Kidney epithelial cell (primary cell): ENCODE data around the gene ZYG11B. TPM values are rescaled to one million over a fixed set of nuclear protein-coding genes. Genes with fewer than 3 reads are reported as not detected.
"Not testable (repeated sequence)": the region's sequence is repeated elsewhere in the genome, so short reads cannot be mapped to it uniquely, and the experiment has no call there.

Experiments used
- DNase-seq: peaks from one replicate; pipeline ENCODE4 v3.0.0-alpha.2; 2010; ENCODE audit warnings: low read depth
- H3K27me3 ChIP-seq: 2 replicates; pipeline ENCODE4 v1.6.0; 2011; ENCODE audit warnings: low read length; ENCODE audit not compliant: control insufficient read depth, insufficient read depth
- H3K36me3 ChIP-seq: 2 replicates; pipeline ENCODE4 v1.5.1; 2011; ENCODE audit warnings: low read length; ENCODE audit not compliant: control insufficient read depth, insufficient read depth
- H3K4me3 ChIP-seq: 2 replicates; pipeline ENCODE4 v1.5.1; 2011; ENCODE audit warnings: low read depth, mild to moderate bottlenecking, control low read depth, low read length
- CTCF ChIP-seq: IDR thresholded peaks from 2 replicates; pipeline ENCODE4 v1.5.1; 2011; ENCODE audit warnings: mild to moderate bottlenecking, moderate library complexity, low read length, control low read depth, inconsistent platforms; ENCODE audit not compliant: insufficient read depth, poor library complexity, severe bottlenecking
- total RNA-seq: library from RNA; depleted of rRNA; stranded (reverse); fragments of >200 nt; gene quantifications from 2 replicates; pipeline ENCODE4 v1.2.3, GENCODE V29; 2015

Gene ZYG11B
- total RNA-seq, 1 donor from 2014 or later, result 25.2 TPM

DNA sequence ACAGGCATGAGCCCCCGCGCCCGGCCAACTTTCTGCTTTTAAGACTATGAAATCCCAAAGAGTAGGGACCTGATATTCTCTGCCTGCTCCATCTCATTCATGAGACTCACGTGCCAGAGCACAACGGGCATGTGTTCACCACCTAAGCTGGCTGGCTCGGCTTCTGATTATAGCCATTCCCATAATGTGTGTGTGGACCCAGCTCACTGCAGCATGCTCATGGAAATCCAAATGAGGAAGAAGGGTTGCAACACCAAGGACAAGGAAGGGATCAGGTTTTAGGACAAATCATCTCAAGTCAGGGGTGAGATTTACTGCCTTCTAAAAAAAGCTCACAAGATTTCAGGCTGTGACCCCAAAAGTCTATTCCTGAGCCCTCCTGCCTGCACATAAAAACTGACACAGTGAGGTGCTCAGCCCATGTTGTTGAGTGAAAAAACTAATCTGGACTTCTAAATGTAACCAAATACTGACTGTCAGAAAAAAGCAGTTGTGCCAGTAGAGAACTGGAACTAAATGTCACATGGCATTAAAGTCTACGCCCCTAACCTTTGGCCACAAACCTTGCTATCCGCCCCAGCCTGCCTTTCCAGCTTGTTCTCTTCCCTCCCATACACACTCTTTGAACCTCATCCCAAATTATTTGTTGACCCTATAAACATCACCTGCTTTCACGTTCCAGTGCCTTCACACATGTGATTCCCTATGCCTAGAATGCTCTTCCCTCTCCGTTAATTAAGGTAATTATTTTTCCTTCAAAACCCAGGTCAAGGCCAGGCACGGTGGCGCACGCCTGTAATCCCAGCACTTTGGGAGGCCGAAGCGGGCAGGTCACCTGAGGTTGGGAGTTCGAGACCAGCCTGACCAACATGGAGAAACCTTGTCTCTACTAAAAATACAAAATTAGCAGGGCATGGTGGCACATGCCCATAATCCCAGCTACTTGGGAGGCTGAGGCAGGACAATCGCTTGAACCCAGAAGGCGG lies 19.0 kb upstream of the ZYG11B start:
- Histone ChIP-seq H3K27me3 (no peaks in the 10 kb centered on the region), H3K4me3 (no peak overlapping the region), H3K36me3 (no peaks in the 10 kb centered on the region)
- TF ChIP-seq CTCF, result no peak
- DNase-seq, result no peak

GRCh38 chr1:52707927-52708655 lies 18.2 kb upstream of the ZYG11B start:
- no peak for DNase-seq
- no peak overlapping the region for H3K4me3 ChIP-seq
- no peaks in the 10 kb centered on the region for H3K36me3 ChIP-seq
- no peak for TF ChIP-seq CTCF
- H3K27me3 ChIP-seq, result no peaks in the 10 kb centered on the region

DNA sequence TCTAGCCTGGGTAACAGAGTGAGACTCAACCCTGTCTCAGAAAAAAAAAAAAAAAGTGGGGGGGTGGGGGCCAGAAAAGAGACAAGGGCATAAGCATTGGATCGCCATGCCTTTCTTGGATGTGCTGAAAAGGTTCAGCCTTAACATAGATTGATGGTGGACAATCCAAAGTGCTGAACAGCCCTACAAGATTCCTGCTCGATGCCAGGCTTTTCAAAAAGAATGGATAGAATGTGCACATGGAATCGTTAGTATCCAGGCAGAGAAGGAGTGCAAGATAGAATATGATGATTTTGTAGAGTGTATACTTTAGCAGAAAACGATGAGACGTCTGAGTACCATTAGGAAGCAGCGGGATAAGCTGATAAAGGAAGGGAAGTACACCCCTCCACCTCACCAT lies 17.2 kb upstream of the ZYG11B start:
- Histone ChIP-seq H3K27me3 (no peaks in the 10 kb centered on the region), H3K36me3 (no peaks in the 10 kb centered on the region), H3K4me3 (no peak overlapping the region)
- TF ChIP-seq CTCF, result no peak
- DNase-seq, result no peak

GRCh38 chr1:52713590-52713989 lies 12.7 kb upstream of the ZYG11B start:
- no peak for TF ChIP-seq CTCF
- H3K36me3 ChIP-seq, result no peaks in the 10 kb centered on the region
- H3K27me3 ChIP-seq, result no peaks in the 10 kb centered on the region
- DNase-seq, result no peak
- H3K4me3 ChIP-seq, result no peak overlapping the region

- H3K27me3 ChIP-seq, DNase-seq, H3K36me3 ChIP-seq, H3K4me3 ChIP-seq: not testable (repeated sequence)
Observed at GRCh38 chr1:52715296-52715695, 11.0 kb upstream of the ZYG11B start.

DNA sequence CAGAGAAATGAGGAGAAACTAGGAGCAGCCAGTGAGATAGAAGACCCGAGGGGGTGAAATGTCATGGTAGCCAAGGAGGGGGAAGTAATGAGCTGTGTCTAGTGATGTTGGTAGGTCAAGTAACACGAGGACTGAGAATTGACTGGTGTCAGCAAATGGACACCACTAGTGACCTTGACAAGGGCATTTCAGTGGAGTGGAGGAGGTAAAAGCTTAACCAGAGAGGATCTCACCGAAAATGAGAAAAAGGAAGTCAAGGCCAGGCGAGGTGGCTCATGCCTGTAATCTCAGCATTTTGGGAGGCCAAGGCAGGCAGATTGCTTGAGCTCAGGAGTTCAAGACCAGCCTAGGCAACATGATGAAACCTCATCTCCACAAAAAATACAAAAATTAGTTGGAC lies 3.0 kb upstream of the ZYG11B start:
- Histone ChIP-seq H3K4me3 (no peak overlapping the region), H3K36me3 (no peaks in the 10 kb centered on the region), H3K27me3 (no peaks in the 10 kb centered on the region)
- DNase-seq, result no peak
- TF ChIP-seq CTCF, result no peak
